SK-N-SH treated with all-trans-retinoic acid at 6 μM for 48 hours (cell line): Measurements from ENCODE around the gene KCTD20.

Experiments used
- ARNTL ChIP-seq: fragments of 450-650 bp; formaldehyde crosslinking; IDR thresholded peaks from 2 replicates; pipeline ENCODE4 v1.5.0; 2020; ENCODE audit warnings: low read depth, mild to moderate bottlenecking, moderate library complexity, borderline replicate concordance
- BACH2 ChIP-seq: fragments of 250-450 bp; sonication (Bioruptor Pico); IDR thresholded peaks from 2 replicates; pipeline ENCODE4 v1.9.0; 2021; ENCODE audit warnings: mild to moderate bottlenecking, borderline replicate concordance
- CREB5 ChIP-seq: fragments of 250-450 bp; sonication (Bioruptor Pico); IDR thresholded peaks from 2 replicates; pipeline ENCODE4 v1.5.1; 2020; ENCODE audit warnings: low read depth, mild to moderate bottlenecking, moderate library complexity
- GLIS3 ChIP-seq: fragments of 250-450 bp; sonication (Bioruptor Pico); IDR thresholded peaks from 2 replicates; pipeline ENCODE4 v1.5.0; 2020; ENCODE audit warnings: mild to moderate bottlenecking, moderate library complexity
- PATZ1 ChIP-seq: fragments of 250-450 bp; sonication (Bioruptor Pico); IDR thresholded peaks from 2 replicates; pipeline ENCODE4 v1.8.0; 2020; ENCODE audit warnings: mild to moderate bottlenecking, moderate library complexity, borderline replicate concordance
- RARB ChIP-seq: fragments of 250-450 bp; sonication (Bioruptor Pico); IDR thresholded peaks from 2 replicates; pipeline ENCODE4 v1.8.0; 2021; ENCODE audit warnings: mild to moderate bottlenecking, moderate library complexity
- TCF4 ChIP-seq: fragments of 250-450 bp; sonication (Bioruptor Pico); IDR thresholded peaks from 2 replicates; pipeline ENCODE4 v1.8.0; 2021; ENCODE audit warnings: mild to moderate bottlenecking, moderate library complexity, borderline replicate concordance
- TSHZ2 ChIP-seq: fragments of 250-450 bp; sonication (Bioruptor Pico); IDR thresholded peaks from 2 replicates; pipeline ENCODE4 v1.5.0; 2020; ENCODE audit warnings: mild to moderate bottlenecking, moderate library complexity
- ZC3H10 ChIP-seq: fragments of 250-450 bp; sonication (Bioruptor Pico); IDR thresholded peaks from 2 replicates; pipeline ENCODE4 v1.5.1; 2021; ENCODE audit warnings: mild to moderate bottlenecking, moderate library complexity
- ZFP3 ChIP-seq: fragments of 250-450 bp; sonication (Bioruptor Pico); IDR thresholded peaks from 2 replicates; pipeline ENCODE4 v1.5.0; 2020; ENCODE audit warnings: mild to moderate bottlenecking, moderate library complexity
- ZNF565 ChIP-seq: fragments of 450-650 bp; formaldehyde crosslinking; conservative IDR thresholded peaks from 2 replicates; pipeline ENCODE4 v1.5.0; 2020; ENCODE audit warnings: low read depth, mild to moderate bottlenecking, moderate library complexity
- ZNF8 ChIP-seq: fragments of 450-650 bp; formaldehyde crosslinking; IDR thresholded peaks from 2 replicates; pipeline ENCODE4 v1.5.0; 2020; ENCODE audit warnings: mild to moderate bottlenecking, moderate library complexity

GRCh38 chr6:36469946-36470345 is 27.1 kb downstream of the KCTD20 start:
- TF ChIP-seq ZFP3 (CRISPR knock-in tag) (no peak), PATZ1 (CRISPR knock-in tag) (no peak), TSHZ2 (CRISPR knock-in tag) (no peak), BACH2 (CRISPR knock-in tag) (no peak), ZNF565 (CRISPR knock-in tag) (no peak), TCF4 (no peak), ZNF8 (CRISPR knock-in tag) (no peak), ARNTL (CRISPR knock-in tag) (no peak), CREB5 (CRISPR knock-in tag) (no peak), RARB (no peak), GLIS3 (CRISPR knock-in tag) (no peak), ZC3H10 (CRISPR knock-in tag) (no peak)
